Measurements from ENCODE around the gene RCAN2.
A peak's percentile ranks its signal among the peaks of the same experiment; 100 is the strongest.

The RCAN2 gene

DNA sequence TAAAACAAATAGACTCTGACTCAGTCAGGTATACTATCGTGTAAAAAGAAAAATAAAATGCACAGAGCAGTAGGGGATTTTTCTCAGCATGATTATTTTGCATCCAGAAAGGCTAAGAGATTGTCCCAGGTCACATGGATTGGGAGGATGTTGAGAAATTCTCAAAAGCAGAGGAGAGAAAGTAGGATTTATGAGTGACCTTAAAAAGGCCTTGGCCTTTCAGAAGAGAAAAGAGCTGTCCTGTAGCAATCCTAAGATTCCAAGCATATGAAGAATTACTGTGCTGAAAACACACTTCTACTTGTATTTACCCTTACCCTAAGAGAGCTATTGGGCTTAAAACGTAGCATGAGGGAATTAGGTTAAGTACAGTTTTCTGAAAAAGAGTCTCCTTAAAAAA lies 170.7 kb downstream of the RCAN2 start:
- TF ChIP-seq SIN3A (IDR thresholded peaks at IDR 0.05; ENCODE audit: borderline replicate concordance, insufficient read depth, low read length) (no peak), FOXP2 (optimal IDR thresholded peaks at IDR 0.05; ENCODE audit: borderline replicate concordance, extremely low read depth, extremely low read length, insufficient read depth) (no peak), TAF1 (IDR thresholded peaks at IDR 0.05; ENCODE audit: borderline replicate concordance, insufficient read depth, low read length) (no peak), POLR2AphosphoS5 (IDR thresholded peaks at IDR 0.05; ENCODE audit: low read depth, low read length) (no peak)
- TF ChIP-seq, protein P1, sequence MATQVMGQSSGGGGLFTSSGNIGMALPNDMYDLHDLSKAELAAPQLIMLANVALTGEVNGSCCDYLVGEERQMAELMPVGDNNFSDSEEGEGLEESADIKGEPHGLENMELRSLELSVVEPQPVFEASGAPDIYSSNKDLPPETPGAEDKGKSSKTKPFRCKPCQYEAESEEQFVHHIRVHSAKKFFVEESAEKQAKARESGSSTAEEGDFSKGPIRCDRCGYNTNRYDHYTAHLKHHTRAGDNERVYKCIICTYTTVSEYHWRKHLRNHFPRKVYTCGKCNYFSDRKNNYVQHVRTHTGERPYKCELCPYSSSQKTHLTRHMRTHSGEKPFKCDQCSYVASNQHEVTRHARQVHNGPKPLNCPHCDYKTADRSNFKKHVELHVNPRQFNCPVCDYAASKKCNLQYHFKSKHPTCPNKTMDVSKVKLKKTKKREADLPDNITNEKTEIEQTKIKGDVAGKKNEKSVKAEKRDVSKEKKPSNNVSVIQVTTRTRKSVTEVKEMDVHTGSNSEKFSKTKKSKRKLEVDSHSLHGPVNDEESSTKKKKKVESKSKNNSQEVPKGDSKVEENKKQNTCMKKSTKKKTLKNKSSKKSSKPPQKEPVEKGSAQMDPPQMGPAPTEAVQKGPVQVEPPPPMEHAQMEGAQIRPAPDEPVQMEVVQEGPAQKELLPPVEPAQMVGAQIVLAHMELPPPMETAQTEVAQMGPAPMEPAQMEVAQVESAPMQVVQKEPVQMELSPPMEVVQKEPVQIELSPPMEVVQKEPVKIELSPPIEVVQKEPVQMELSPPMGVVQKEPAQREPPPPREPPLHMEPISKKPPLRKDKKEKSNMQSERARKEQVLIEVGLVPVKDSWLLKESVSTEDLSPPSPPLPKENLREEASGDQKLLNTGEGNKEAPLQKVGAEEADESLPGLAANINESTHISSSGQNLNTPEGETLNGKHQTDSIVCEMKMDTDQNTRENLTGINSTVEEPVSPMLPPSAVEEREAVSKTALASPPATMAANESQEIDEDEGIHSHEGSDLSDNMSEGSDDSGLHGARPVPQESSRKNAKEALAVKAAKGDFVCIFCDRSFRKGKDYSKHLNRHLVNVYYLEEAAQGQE (IDR thresholded peaks at IDR 0.05; ENCODE audit: insufficient read depth in 1 of 2, low read depth in 2 of 2, low read length in 2 of 2): no peak

DNA sequence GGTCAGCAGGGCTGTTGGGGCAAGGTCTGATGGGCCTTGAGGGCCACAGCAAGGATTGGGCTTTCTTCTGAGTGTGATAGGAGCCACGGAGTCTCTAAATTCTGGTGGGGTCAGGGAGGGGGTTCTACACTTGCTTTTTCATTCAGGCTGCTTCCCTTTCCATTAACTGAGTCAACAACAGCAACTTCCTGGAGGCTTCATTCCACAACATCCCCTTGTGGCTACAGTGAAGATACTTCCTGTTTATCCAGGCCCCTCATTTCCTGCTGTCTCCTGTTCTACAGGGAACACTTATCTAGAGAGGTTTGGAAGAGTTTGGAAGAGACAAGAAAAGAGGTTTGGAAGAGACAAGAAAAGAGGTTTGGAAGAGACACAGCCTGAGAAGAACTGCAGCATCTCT lies 175.7 kb downstream of the RCAN2 start:
- TF ChIP-seq TAF1 (IDR thresholded peaks at IDR 0.05; ENCODE audit: borderline replicate concordance, insufficient read depth, low read length) (no peak), SIN3A (IDR thresholded peaks at IDR 0.05; ENCODE audit: borderline replicate concordance, insufficient read depth, low read length) (peak; percentile 32; the same call in 1 of the 2 replicates)

DNA sequence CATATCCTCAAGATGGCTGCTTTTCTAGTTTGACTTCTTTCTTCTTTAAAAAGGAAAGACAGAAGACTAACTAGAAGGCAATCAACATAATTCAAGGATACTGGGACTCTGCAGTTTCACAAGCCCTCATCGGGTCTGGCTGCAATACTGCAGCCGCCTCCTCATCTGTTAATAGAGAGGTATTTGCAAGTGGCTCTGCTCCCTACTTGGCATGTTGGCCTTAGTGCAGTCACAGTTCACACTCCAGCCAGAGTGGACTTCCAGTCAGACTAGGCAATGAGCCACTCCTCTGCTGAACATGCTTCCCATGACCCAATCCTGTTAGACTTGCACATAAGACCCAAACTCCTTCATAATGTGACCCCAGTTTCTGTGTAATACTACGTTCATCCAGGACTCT lies 178.6 kb downstream of the RCAN2 start:
- no peak for TF ChIP-seq TAF1 (IDR thresholded peaks at IDR 0.05; ENCODE audit: borderline replicate concordance, insufficient read depth, low read length)
- TF ChIP-seq FOXP2 (optimal IDR thresholded peaks at IDR 0.05; ENCODE audit: borderline replicate concordance, extremely low read depth, extremely low read length, insufficient read depth): no peak
- no peak for TF ChIP-seq POLR2AphosphoS5 (IDR thresholded peaks at IDR 0.05; ENCODE audit: low read depth, low read length)
- TF ChIP-seq, protein P1 (IDR thresholded peaks at IDR 0.05; ENCODE audit: insufficient read depth in 1 of 2, low read depth in 2 of 2, low read length in 2 of 2): no peak
- no peak for TF ChIP-seq SIN3A (IDR thresholded peaks at IDR 0.05; ENCODE audit: borderline replicate concordance, insufficient read depth, low read length)

DNA sequence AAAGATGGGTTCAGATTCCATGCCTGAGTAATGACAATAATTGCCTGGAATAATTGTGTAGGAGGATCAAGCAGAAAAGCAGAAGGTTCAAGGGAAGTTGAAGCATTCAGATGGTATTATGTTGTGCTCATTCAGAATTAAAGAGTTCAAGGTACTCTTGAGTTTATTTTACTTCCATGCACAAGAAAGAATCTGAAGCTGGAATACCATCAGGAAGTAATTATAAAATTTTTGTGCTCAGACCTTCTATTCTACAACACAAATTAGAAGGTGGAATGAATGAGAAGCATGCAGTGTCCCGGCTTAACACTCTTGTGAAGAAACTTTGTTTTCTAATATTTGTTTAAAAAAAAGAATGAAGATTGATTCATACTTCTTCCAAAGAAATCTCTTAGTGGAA lies 181.1 kb downstream of the RCAN2 start:
- TF ChIP-seq, protein P1 (IDR thresholded peaks at IDR 0.05; ENCODE audit: insufficient read depth in 1 of 2, low read depth in 2 of 2, low read length in 2 of 2): no peak
- TF ChIP-seq POLR2AphosphoS5 (IDR thresholded peaks at IDR 0.05; ENCODE audit: low read depth, low read length) (no peak), SIN3A (IDR thresholded peaks at IDR 0.05; ENCODE audit: borderline replicate concordance, insufficient read depth, low read length) (no peak), TAF1 (IDR thresholded peaks at IDR 0.05; ENCODE audit: borderline replicate concordance, insufficient read depth, low read length) (no peak), FOXP2 (optimal IDR thresholded peaks at IDR 0.05; ENCODE audit: borderline replicate concordance, extremely low read depth, extremely low read length, insufficient read depth) (no peak)

DNA sequence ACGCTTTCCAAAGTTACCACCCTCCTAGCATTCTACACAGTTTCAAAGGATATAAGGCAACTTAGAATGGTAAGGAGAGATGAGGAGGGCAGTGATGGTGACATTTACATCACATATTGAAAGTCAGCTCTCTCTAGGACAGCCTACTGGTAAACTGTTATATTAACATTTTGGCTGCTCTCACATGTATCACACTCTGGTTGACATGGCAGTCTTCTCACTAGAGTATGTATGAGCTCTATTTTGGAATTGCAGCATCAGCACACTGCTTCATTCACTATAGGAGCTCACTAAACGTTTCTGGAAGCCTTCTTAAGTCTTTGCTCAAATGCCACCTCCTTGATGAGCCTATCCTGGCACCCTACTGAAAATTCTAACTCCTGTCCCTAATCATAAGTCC lies 184.8 kb downstream of the RCAN2 start:
- TF ChIP-seq TAF1 (IDR thresholded peaks at IDR 0.05; ENCODE audit: borderline replicate concordance, insufficient read depth, low read length): no peak
- TF ChIP-seq, protein P1 (IDR thresholded peaks at IDR 0.05; ENCODE audit: insufficient read depth in 1 of 2, low read depth in 2 of 2, low read length in 2 of 2): no peak
- no peak for TF ChIP-seq FOXP2 (optimal IDR thresholded peaks at IDR 0.05; ENCODE audit: borderline replicate concordance, extremely low read depth, extremely low read length, insufficient read depth)
- no peak for TF ChIP-seq SIN3A (IDR thresholded peaks at IDR 0.05; ENCODE audit: borderline replicate concordance, insufficient read depth, low read length)
- TF ChIP-seq POLR2AphosphoS5 (IDR thresholded peaks at IDR 0.05; ENCODE audit: low read depth, low read length): no peak

Data from PFSK-1 (cell line).